Measurements from ENCODE around the gene DAZL.

GRCh38 chr3:16639806-16640205 lies 34.6 kb upstream of the DAZL start:
- TF ChIP-seq, protein P1, sequence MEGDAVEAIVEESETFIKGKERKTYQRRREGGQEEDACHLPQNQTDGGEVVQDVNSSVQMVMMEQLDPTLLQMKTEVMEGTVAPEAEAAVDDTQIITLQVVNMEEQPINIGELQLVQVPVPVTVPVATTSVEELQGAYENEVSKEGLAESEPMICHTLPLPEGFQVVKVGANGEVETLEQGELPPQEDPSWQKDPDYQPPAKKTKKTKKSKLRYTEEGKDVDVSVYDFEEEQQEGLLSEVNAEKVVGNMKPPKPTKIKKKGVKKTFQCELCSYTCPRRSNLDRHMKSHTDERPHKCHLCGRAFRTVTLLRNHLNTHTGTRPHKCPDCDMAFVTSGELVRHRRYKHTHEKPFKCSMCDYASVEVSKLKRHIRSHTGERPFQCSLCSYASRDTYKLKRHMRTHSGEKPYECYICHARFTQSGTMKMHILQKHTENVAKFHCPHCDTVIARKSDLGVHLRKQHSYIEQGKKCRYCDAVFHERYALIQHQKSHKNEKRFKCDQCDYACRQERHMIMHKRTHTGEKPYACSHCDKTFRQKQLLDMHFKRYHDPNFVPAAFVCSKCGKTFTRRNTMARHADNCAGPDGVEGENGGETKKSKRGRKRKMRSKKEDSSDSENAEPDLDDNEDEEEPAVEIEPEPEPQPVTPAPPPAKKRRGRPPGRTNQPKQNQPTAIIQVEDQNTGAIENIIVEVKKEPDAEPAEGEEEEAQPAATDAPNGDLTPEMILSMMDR (IDR thresholded peaks at IDR 0.05): no peak
- TF ChIP-seq POLR2A (IDR thresholded peaks at IDR 0.05): no peak

Data from Peyer's patch (tissue), 4 donors.